OCI-LY3 (cell line): ENCODE results near the gene ERG.

ENCODE experiments used
- H2AFZ ChIP-seq: fragments of 200-600, 300-600 bp; shearing (Covaris generic); 2 replicates; pipeline ENCODE4 v1.6.0; 2014; ENCODE audit warnings: antibody characterized with exemption, low read depth, low read length
- H3K27ac ChIP-seq: fragments of 200-600, 300-600 bp; sonication (generic); 2 replicates; pipeline ENCODE4 v1.5.1; 2014; ENCODE audit warnings: mild to moderate bottlenecking, low read length, moderate library complexity, mixed read lengths
- H3K27me3 ChIP-seq: fragments of 200-600, 300-600 bp; sonication (generic); 2 replicates; pipeline ENCODE4 v1.6.1; 2014; ENCODE audit warnings: low read depth, low read length, mixed read lengths
- H3K36me3 ChIP-seq: fragments of 200-600, 300-600 bp; sonication (generic); replicated peaks from 2 replicates; pipeline ENCODE3; 2014; ENCODE audit warnings: low read depth, low read length, mixed read lengths
- H3K4me1 ChIP-seq: fragments of 300-600, 200-600 bp; sonication (generic); 2 replicates; pipeline ENCODE4 v1.6.1; 2014; ENCODE audit warnings: low read length, mixed read lengths
- H3K4me2 ChIP-seq: fragments of 200-600, 300-600 bp; sonication (generic); 2 replicates; pipeline ENCODE4 v1.6.1; 2014; ENCODE audit warnings: low read length, mixed read lengths
- H3K4me3 ChIP-seq: fragments of 300-600, 200-600 bp; sonication (generic); 2 replicates; pipeline ENCODE4 v1.5.1; 2014; ENCODE audit warnings: antibody characterized with exemption, mild to moderate bottlenecking, low read length, moderate library complexity
- H3K79me2 ChIP-seq: fragments of 300-600, 200-600 bp; shearing (Covaris generic); 2 replicates; pipeline ENCODE4 v1.6.1; 2014; ENCODE audit warnings: mild to moderate bottlenecking, low read length, mixed read lengths
- H3K9ac ChIP-seq: fragments of 300-600, 200-600 bp; shearing (Covaris generic); 2 replicates; pipeline ENCODE4 v1.6.0; 2014; ENCODE audit warnings: mild to moderate bottlenecking, low read length, moderate library complexity
- H3K9me3 ChIP-seq: fragments of 200-600, 300-600 bp; shearing (Covaris generic); 2 replicates; pipeline ENCODE4 v1.6.1; 2014; ENCODE audit warnings: low read length, mixed read lengths; ENCODE audit not compliant: insufficient read depth
- H4K20me1 ChIP-seq: fragments of 200-600, 300-600 bp; sonication (generic); 2 replicates; pipeline ENCODE4 v1.6.1; 2016; ENCODE audit warnings: low read length, mixed read lengths; ENCODE audit not compliant: insufficient read depth
- CTCF ChIP-seq: fragments of 200-600, 300-600 bp; sonication (generic); IDR thresholded peaks from 2 replicates; pipeline ENCODE4 v1.5.1; 2014; ENCODE audit warnings: antibody characterized with exemption, low read length, low read depth
- EZH2phosphoT487 ChIP-seq: fragments of 200-600 bp; shearing (Covaris generic); IDR thresholded peaks from 2 replicates; pipeline ENCODE4 v1.6.1; 2018; ENCODE audit warnings: antibody characterized with exemption, mixed run types, low read depth

ERG gene

DNA sequence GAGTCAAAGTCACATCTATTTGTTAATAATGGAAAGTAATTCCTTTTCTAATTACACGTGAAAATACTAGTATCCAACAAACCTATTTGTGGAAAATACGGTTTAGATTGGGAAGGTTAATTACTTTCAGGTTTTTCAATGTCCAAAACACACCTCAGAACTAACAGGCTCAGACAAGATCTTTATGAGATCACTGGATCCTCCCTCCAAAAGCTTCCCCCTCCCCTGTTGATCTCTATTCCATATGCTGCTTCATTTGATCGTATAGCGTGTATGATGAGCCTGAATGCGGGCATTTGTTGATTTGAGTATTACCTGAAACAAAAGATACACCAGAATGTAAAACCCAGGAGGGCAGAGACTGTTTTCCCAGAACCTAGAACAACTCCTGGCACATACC is 26.5 kb downstream of the ERG start:
- Histone ChIP-seq H3K4me3 (no peak overlapping the region), H3K4me2 (no peak overlapping the region), H3K79me2 (no peaks in the 10 kb centered on the region), H3K36me3 (no peaks in the 10 kb centered on the region), H3K27ac (no peak overlapping the region), H3K9ac (no peak overlapping the region), H3K9me3 (no peaks in the 10 kb centered on the region), H2AFZ (no peak overlapping the region), H3K27me3 (no peaks in the 10 kb centered on the region), H4K20me1 (no peaks in the 10 kb centered on the region), H3K4me1 (no peaks in the 10 kb centered on the region)
- TF ChIP-seq CTCF (no peak), EZH2phosphoT487 (no peak)

DNA sequence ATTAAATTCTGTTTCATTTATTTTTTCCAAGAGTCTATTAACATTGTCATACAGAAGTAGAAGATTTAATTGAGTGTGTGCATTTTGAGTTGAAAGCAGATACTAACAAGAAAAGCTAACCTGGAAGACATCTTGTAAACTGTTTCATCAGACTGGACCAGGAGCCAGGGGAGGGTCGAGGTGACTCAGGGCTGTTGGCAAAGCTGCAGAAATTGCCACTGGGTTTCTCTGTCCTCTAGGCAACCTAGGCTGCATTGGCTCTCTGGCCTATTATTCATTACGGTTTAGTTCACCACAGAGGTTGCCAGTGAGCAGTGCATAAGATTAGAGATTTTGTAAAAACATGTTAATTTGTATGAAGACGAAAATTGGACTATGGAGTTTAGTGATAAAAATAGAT is 27.5 kb downstream of the ERG start:
- no peak overlapping the region for H3K27ac ChIP-seq
- H2AFZ ChIP-seq, result no peak overlapping the region
- no peaks in the 10 kb centered on the region for H3K36me3 ChIP-seq
- TF ChIP-seq EZH2phosphoT487 (no peak), CTCF (no peak)
- H3K9ac ChIP-seq, result no peak overlapping the region
- H3K9me3 ChIP-seq, result no peaks in the 10 kb centered on the region
- H3K4me3 ChIP-seq, result no peak overlapping the region
- no peak overlapping the region for H3K4me2 ChIP-seq
- H3K4me1 ChIP-seq, result no peaks in the 10 kb centered on the region
- no peaks in the 10 kb centered on the region for H3K79me2 ChIP-seq
- no peaks in the 10 kb centered on the region for H3K27me3 ChIP-seq
- no peaks in the 10 kb centered on the region for H4K20me1 ChIP-seq

- Histone ChIP-seq H3K27me3 (no peaks in the 10 kb centered on the region), H3K27ac (no peak overlapping the region), H3K4me2 (no peak overlapping the region), H3K9me3 (no peaks in the 10 kb centered on the region), H3K9ac (no peak overlapping the region), H3K79me2 (no peaks in the 10 kb centered on the region), H4K20me1 (no peaks in the 10 kb centered on the region), H2AFZ (no peak overlapping the region), H3K4me3 (no peak overlapping the region), H3K36me3 (no peaks in the 10 kb centered on the region), H3K4me1 (no peaks in the 10 kb centered on the region)
- TF ChIP-seq EZH2phosphoT487, result no peak
- no peak for TF ChIP-seq CTCF
Observed at GRCh38 chr21:38469642-38470041, 28.6 kb downstream of the ERG start.

DNA sequence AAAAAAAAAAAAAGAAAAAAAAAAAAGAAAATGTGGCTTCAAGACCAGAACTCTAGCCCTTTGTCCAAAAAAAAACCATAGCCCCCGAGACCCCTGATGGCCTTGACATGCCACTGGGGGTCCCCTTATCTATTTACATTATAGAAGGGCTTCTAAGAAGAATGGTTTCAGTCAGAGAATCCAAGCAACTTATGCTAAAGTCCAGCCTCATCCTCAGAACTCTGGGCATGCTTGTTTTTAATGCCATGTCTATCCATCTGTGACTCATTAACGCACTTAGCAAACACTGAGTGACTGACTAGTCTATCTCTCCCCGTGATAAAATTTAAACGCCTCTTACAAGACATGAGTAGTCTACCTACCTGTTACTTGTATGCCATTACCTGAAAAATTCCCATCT is 29.3 kb downstream of the ERG start:
- no peaks in the 10 kb centered on the region for H4K20me1 ChIP-seq
- no peak overlapping the region for H3K4me2 ChIP-seq
- H3K36me3 ChIP-seq, result no peaks in the 10 kb centered on the region
- no peak overlapping the region for H3K27ac ChIP-seq
- no peak overlapping the region for H3K4me3 ChIP-seq
- no peak for TF ChIP-seq CTCF
- no peak for TF ChIP-seq EZH2phosphoT487
- no peak overlapping the region for H3K9ac ChIP-seq
- no peaks in the 10 kb centered on the region for H3K9me3 ChIP-seq
- no peaks in the 10 kb centered on the region for H3K27me3 ChIP-seq
- no peaks in the 10 kb centered on the region for H3K79me2 ChIP-seq
- no peaks in the 10 kb centered on the region for H3K4me1 ChIP-seq
- H2AFZ ChIP-seq, result no peak overlapping the region
